ENCODE results near the gene SERPINB1.
"Not testable (repeated sequence)": the region's sequence is repeated elsewhere in the genome, so short reads cannot be mapped to it uniquely, and the experiment has no call there.

Gene SERPINB1

GRCh38 chr6:2804516-2804915, 37.1 kb downstream of the SERPINB1 start:
- TF ChIP-seq CTCF (IDR thresholded peaks at IDR 0.05): no peak

GRCh38 chr6:2803731-2804429, 37.8 kb downstream of the SERPINB1 start:
- H3K4me3 ChIP-seq (ENCODE audit: low read depth, low read length): no peak overlapping the region
- no peak overlapping the region for H3K9ac ChIP-seq
- H3K27ac ChIP-seq: no peak overlapping the region
- H3K79me2 ChIP-seq: no peaks in the 10 kb centered on the region
- no peak overlapping the region for H3K4me2 ChIP-seq (ENCODE audit: low read length)
- H2AFZ ChIP-seq: no peak overlapping the region
- H3K4me1 ChIP-seq: peaks cover 8% of the 10 kb centered on the region
- H3K9me3 ChIP-seq (ENCODE audit: control insufficient read depth, low read length): no peaks in the 10 kb centered on the region
- TF ChIP-seq CTCF (IDR thresholded peaks at IDR 0.05): no peak
- H3K36me3 ChIP-seq (ENCODE audit: control insufficient read depth, insufficient read depth, low read length): no peaks in the 10 kb centered on the region
- no peaks in the 10 kb centered on the region for H3K27me3 ChIP-seq (ENCODE audit: control insufficient read depth, insufficient read depth, low read length)

More at GRCh38 chr6:2804516-2804915, 37.1 kb downstream of the SERPINB1 start:
- H3K4me1 ChIP-seq: peaks cover 8% of the 10 kb centered on the region
- H3K4me3 ChIP-seq (ENCODE audit: low read depth, low read length): no peak overlapping the region
- no peak overlapping the region for H3K4me2 ChIP-seq (ENCODE audit: low read length)
- no peaks in the 10 kb centered on the region for H3K36me3 ChIP-seq (ENCODE audit: control insufficient read depth, insufficient read depth, low read length)
- H3K9ac ChIP-seq: no peak overlapping the region
- H3K79me2 ChIP-seq: no peaks in the 10 kb centered on the region
- H3K27ac ChIP-seq: no peak overlapping the region
- no peaks in the 10 kb centered on the region for H3K27me3 ChIP-seq (ENCODE audit: control insufficient read depth, insufficient read depth, low read length)
- H3K9me3 ChIP-seq (ENCODE audit: control insufficient read depth, low read length): no peaks in the 10 kb centered on the region
- H2AFZ ChIP-seq: no peak overlapping the region

- H3K9ac ChIP-seq: no peak overlapping the region
- H3K4me1 ChIP-seq: peaks cover 11% of the 10 kb centered on the region
- no peak overlapping the region for H3K4me2 ChIP-seq (ENCODE audit: low read length)
- H3K4me3 ChIP-seq (ENCODE audit: low read depth, low read length): no peak overlapping the region
- no peak overlapping the region for H2AFZ ChIP-seq
- no peaks in the 10 kb centered on the region for H3K27me3 ChIP-seq (ENCODE audit: control insufficient read depth, insufficient read depth, low read length)
- no peaks in the 10 kb centered on the region for H3K9me3 ChIP-seq (ENCODE audit: control insufficient read depth, low read length)
- no peak for TF ChIP-seq CTCF (IDR thresholded peaks at IDR 0.05)
- H3K79me2 ChIP-seq: no peaks in the 10 kb centered on the region
- no peaks in the 10 kb centered on the region for H3K36me3 ChIP-seq (ENCODE audit: control insufficient read depth, insufficient read depth, low read length)
- no peak overlapping the region for H3K27ac ChIP-seq
These were observed 39.1 kb downstream of the SERPINB1 start for GRCh38 chr6:2802521-2803060.

GRCh38 chr6:2801687-2802086, 40.0 kb downstream of the SERPINB1 start:
- H3K4me1 ChIP-seq: peaks cover 11% of the 10 kb centered on the region
- not testable (repeated sequence) for H3K9ac ChIP-seq; H3K27ac ChIP-seq; H3K27me3 ChIP-seq (ENCODE audit: control insufficient read depth, insufficient read depth, low read length); H3K4me3 ChIP-seq (ENCODE audit: low read depth, low read length); H3K36me3 ChIP-seq (ENCODE audit: control insufficient read depth, insufficient read depth, low read length); H2AFZ ChIP-seq; H3K9me3 ChIP-seq (ENCODE audit: control insufficient read depth, low read length); H3K4me2 ChIP-seq (ENCODE audit: low read length); H3K79me2 ChIP-seq

GRCh38 chr6:2800552-2801316, 40.9 kb downstream of the SERPINB1 start:
- no peak for TF ChIP-seq CTCF (IDR thresholded peaks at IDR 0.05)
- Histone ChIP-seq H3K27ac (no peak overlapping the region), H3K4me1 (peaks cover 11% of the 10 kb centered on the region), H3K27me3 (ENCODE audit: control insufficient read depth, insufficient read depth, low read length) (no peaks in the 10 kb centered on the region), H3K79me2 (no peaks in the 10 kb centered on the region), H3K4me3 (ENCODE audit: low read depth, low read length) (no peak overlapping the region), H3K36me3 (ENCODE audit: control insufficient read depth, insufficient read depth, low read length) (no peaks in the 10 kb centered on the region), H2AFZ (no peak overlapping the region), H3K9ac (no peak overlapping the region), H3K4me2 (ENCODE audit: low read length) (no peak overlapping the region), H3K9me3 (ENCODE audit: control insufficient read depth, low read length) (no peaks in the 10 kb centered on the region)
